NCI-H146 treated with DMSO at 0.1 percent for 48 hours (cell line): ENCODE measurements around the gene ZCCHC14.
"Not testable (repeated sequence)": the region's sequence is repeated elsewhere in the genome, so short reads cannot be mapped to it uniquely, and the experiment has no call there.

Experiments
- DNase-seq: peaks from one replicate; lab custom pipeline; 2025; ENCODE audit not compliant: unreplicated experiment; lab: John Stamatoyannopoulos, UW

ZCCHC14 gene

DNA sequence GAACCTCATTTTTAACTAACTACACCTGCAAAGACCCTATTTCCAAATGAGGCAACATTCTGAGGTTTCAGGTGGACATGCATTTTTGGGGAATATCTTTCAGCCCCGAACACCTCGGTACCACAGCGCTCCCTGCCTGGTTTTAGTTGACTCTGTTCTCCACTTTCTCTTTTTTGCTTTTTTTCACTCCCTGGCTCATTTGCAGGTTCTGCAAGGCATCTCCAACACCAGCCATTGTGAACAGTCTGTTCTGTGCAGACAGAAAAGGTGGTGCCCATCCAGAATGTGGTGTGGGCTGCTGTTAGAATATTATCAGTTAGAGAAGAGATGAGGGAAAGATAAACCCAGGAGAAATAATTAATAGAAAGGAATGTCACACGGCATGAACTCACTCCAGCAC, 32.5 kb upstream of the ZCCHC14 start:
- no peak for DNase-seq

DNA sequence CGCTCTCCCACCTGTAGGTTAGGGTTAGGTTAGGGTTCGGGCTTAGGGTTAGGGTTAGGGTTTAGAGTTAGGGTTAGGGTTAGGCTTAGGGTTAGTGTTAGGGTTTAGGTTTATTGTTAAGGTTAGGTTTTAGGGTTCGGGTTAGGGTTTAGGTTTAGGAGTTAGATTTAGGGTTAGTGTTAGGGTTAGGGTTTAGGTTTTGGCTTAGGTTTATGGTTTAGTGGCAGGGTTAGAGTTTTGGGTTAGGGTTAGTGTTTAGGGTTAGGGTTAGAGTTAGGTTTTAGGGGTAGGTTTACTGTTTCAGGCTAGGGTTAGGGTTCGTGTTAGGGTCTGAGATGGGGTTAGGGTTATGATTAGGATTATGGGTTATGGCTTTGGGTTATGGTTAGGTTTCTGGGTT, 31.6 kb upstream of the ZCCHC14 start:
- DNase-seq, result no peak

DNA sequence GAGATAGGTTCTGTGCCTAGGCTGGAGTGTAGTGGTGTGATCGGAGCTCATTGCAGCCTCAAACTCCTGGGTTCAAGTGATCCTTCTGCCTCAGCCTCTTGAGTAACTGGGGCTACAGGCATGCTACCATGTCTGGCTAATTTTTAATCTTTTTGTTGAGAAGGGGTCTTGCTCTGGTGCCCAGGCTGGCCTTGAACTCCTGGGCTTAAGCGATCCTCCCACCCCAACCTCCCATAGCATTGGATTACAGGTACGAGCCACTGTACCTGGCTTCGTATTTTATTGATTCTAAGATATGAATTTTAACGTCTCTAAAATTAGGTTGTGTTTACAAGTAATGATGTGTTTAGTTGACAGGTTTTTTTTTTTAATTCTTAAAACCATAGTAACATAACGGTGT, 30.8 kb upstream of the ZCCHC14 start:
- DNase-seq, result not testable (repeated sequence)

DNA sequence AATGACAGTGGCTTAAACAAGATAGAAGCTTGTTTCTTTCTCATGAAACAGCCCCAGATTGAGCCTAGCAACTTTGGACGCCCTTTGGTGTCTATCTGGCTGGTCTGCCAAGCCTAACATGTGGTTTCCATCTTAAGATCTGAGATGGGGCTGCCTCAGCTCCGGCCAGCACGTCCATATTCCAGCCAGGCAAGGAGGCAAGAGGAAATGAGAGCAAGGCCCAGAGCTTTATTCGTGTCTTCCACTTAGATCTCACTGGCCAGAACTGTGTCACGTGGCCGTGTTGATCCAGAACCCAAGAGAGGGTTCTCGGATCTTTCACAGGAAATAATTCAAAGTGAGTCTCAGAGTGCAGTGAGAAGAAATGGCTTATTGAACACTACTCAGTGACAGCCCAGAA, 28.9 kb upstream of the ZCCHC14 start:
- not testable (repeated sequence) for DNase-seq

DNA sequence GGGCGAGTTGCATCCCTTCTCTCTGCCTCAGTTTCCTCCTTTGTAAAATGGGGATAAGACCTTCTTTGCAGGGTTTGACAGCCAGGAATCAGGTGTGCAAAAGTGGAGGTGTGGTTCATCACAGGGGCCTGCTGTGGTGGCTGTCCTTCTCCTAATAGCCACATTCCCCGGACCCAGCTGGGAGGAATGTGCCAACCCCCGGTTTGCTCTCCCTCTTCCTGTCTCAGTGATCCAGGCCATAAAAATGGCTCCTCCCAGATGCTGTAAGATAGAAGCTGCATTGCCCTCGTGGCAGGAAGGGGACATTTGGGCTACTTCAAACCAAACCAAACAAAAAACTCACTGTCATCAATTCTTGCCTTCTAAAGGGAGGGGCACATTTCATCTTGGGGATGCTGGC, 26.3 kb upstream of the ZCCHC14 start:
- DNase-seq, result not testable (repeated sequence)

DNA sequence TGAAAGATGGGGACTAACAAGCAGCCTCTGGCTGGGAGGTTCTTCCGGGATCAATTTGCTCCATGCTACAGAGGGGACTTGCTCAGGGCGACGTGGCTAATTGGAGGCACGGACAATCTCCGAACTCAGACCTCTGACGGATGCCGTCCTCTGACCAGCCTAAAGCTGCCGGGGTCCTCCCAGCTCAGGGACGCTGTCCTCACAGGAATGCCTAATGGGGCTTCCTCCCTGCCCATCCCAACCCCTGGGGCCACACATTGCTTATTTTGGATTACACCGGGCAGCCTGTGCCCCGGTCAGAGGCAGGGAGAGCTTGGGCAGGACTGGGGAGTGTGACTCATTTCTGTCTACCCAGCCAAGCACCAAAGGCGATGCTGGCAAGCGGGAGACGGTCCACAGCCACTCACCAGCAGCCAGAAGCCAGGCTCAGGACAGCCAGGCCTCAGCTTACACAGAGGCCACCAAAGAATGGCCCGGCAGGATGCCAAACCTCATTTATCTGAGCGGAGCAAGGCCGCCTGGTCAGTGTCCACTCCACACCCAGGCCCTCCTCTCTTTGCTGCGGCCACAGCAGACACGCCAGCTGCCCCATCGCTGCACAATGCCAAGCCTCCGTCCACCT, 25.7 kb upstream of the ZCCHC14 start:
- DNase-seq, result not testable (repeated sequence)

DNA sequence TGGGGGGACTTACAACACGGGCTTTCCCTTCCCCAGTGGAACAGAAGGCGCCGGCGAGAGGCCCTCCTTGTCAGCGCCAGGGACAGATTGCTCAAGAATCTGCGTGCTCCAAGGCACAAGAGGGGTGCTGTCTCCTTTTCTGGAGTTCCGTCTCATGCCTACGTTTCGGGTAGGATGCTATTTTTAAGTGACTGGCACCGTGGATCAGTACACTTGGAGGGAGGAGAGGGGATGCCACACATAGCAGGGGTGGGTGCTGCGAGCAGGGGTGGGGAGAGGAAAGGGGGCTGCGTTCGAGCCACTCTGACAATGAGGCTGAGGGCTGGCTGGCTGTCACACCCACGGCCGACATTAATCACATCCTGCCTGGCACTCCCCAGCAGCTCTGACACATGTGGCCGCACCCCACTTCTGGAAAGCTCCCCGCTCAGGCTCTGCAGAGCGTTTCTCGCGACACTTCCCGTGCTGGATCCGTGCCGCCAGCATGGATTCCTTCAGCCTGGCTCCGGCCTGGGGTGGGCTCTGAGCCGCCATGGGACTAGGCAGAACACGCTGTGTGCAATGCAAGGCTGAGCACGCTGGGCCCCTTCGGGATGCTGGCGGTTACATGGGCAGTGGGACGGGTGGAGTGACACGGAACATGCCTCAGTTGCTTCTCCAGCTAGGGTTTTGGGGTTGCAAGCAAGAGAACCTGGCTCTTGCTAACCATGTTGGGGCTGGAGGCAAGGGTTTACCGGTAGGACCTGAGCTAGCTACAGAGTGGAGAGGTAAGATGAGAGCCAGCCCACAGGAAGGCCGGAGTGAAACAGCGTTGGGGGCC, 25.0 kb upstream of the ZCCHC14 start:
- not testable (repeated sequence) for DNase-seq

DNA sequence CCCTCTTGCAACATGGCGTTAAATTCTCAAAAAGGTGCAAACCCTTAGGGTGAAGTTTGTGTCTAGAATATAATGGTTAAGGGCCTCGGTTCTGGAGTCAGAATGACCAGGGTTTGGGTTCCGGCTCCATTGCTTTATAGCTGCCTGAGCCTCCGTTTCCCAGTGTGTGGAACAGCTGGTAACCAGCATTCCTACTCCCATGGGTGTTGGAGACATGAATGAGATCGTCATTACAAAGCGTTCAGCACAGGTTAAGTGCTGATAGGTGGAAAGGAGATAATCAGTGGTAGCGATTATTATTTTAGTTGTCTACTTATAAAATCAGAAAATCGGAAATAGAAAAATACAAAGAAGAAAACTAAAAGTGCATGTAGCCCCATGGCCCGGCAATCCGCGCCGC, 23.5 kb upstream of the ZCCHC14 start:
- no peak for DNase-seq

DNA sequence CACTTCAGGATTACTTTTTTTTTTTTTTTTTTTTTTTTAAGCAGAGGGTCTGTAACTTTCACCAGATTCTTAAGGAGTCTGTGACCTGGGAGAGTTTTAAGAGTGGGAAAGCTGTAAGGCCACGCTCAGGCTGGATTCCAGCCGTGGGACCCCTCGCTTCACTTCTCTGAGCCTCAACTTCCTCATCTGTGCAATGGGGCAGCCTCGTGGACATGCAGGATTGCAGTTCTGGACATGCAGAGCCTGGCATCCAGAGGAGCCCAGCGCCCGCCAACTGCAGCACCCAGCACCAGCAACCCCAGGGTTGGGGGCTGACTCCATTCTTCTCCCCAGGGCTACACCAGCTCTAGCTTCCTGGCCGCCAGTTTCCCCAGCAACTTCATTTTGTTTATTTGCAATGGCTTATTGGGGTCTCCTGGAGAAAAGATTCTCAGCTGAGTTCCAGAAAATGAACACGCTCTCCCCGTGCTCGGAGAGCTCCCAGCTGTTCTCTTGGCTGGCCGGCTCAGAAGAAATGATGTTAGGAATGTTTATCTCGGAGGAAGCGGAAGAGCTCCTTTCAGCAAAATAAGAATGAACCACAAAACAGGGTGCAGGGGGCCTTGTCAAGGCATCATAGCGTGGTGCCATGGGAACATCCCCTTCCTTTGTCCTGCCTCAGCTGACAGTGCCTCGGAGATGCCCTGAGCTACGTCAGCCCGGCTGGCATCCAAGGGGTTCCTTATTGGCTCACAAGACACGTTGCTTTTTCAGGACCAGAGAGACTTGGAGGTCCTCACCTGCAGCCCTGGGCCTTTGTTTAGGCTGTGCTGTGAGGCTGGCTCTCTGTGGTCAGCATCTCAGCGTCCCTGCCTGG, 22.9 kb upstream of the ZCCHC14 start:
- no peak for DNase-seq

DNA sequence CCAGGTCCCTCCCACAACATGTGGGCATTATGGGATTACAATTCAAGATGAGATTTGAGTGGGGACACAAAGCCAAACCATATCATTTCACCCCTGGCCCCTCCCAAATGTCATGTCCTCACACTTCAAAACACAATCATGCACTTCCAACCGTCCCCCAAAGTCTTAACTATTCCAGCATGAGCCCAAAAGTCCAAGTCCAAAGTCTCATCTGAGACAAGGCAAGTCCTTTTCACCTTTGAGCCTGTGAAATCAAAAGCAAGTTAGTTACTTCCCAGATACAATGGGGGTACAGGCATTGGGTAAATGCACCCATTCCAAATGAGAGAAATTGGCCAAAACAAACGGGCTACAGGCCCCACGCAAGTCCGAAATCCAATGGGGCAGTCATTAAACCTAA, 17.0 kb upstream of the ZCCHC14 start:
- not testable (repeated sequence) for DNase-seq

DNA sequence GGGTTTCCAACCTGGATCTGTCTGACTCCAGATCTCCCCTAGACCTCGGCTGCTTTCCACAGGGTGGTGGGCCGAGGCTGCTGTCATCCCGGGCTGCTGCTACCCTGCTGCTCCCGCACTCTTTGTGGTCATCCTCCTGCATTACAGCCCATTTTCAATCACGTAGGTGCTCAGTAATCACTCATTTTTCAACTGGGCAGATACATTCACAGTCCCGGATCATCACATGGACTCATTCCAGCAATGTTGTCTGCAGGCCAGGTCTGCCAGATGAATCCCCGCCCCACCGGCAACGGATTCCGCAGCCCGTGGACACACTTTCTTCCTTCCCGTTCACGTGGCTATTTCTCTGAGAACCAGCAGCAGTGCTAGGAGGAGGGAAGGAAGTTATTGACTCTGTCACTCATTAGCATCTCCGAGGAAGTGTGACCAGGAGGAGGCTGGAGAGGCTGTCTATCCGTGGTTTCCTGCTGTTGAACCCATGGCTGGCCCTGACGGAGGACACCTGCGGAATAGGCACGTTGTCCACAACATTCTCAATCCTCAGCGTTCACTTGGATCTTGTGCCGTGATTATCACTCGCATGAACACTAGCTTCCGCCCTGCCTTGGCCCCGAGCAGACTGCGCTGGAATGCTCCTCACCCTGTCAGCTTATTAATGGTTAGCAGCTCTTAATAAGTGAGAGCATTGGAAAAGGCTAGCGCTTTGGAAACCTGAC, 14.7 kb upstream of the ZCCHC14 start:
- DNase-seq, result no peak

- no peak for DNase-seq
Observed at GRCh38 chr16:87506423-87507350, 13.9 kb upstream of the ZCCHC14 start.

GRCh38 chr16:87505834-87506233, 13.0 kb upstream of the ZCCHC14 start:
- no peak for DNase-seq

DNA sequence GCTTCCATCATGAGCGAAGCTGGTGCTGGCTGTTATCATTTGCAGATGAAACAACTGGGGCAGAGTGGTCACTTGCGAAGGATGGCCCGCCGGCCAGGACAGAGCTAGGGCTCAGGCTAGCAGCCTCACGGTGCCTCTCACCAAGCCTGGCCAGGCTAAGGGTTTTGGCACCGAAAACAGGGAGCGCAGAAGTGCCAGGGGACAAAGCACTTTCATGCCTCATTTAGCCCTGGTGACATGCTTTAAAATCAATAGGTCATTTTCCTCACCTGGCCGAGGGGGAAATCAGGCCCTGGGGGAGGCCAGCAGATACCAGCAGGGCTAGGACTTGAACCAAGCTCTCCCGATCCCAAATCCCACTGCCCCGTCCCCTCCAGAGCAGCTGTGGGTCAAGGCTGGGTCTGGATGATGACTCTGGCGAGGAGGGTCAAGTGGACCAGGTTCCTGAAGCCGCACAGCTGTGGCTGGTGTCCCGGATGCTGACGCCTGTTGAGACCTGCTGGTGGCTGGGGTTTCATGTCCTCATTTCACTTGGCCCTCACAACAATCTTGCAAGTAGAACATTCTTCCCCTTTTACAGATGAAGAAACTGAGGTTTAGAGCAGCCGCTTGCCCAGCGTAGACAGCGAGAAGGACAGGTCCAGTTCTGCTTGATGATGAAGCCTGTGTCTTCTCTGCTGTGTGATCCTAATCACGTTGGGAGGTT, 10.6 kb upstream of the ZCCHC14 start:
- DNase-seq, result not testable (repeated sequence)

DNA sequence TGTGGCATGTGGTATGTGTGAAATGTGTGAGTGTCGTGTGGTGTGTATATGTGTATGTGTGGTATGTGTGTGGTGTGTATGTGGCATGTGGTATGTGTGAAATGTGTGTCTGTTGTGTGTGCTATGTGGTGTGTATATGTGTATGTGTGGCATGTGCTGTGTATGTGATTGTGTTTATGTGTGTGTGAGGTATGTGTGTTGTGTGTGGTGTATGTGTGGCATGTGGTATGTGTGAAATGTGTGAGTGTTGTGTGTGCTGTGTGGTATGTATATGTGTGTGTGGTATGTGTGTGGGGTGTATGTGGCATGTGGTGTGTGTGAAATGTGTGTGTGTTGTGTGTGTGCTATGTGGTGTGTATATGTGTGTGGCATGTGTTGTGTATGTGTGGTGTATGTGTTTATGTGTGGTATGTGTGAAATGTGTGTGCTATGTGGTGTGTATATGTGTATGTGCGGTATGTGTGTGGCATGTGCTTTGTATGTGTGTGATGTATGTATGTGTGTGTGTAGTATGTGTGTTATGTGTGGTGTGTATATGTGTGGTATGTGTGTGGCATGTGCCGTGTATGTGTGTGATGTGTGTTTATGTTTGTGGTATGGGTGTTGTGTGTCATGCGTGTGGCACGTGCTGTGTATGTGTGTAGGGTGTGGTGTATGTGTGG, 9.6 kb upstream of the ZCCHC14 start:
- DNase-seq, result no peak

- DNase-seq, result no peak
Observed at GRCh38 chr16:87501117-87501516, 8.3 kb upstream of the ZCCHC14 start.

GRCh38 chr16:87499189-87499486, 6.3 kb upstream of the ZCCHC14 start:
- no peak for DNase-seq

DNA sequence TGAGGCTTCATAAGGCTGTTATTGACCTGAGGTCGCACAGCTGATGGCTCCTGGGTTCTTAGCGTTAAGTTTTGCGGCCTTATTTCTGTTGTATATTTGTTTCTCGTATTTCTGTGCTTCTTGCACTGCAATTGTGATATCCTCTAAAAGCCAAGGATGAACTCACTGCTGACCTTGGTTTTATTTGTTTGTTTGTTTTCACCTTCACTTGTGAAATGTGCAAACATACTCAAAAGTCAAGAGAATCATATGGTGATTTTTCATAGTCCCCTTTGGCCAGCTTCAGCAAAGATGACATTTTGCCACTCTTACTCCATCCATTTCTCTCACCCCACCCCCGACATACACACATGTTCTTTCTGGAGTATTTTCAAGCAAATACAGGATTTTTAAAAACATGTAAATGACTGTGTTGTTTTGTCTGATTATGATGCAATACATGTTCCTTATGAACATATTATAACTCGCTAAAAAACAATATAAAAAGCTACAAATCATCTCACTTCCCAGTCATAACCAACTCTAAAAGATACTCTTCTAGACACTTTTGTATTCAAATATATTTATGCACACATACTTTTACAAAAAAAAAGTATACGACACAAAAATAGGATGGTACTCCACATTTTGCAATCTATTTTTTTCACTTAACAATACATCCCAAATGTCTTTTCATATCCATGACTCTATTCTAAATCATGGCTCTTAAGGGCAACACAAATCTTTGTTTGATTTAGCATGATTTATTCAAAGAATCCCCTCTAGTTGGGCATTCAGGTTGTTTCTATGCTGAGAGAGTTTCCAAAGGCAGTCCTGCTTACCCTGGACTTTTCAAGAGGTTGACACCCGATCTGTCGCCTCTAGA, 5.7 kb upstream of the ZCCHC14 start:
- no peak for DNase-seq
